MV-4-11 (cell line): Measurements from ENCODE around the gene COL4A1.

Source experiments
- DNase-seq: peaks from one replicate; lab custom pipeline; 2025; lab: John Stamatoyannopoulos, UW

Gene COL4A1

DNA sequence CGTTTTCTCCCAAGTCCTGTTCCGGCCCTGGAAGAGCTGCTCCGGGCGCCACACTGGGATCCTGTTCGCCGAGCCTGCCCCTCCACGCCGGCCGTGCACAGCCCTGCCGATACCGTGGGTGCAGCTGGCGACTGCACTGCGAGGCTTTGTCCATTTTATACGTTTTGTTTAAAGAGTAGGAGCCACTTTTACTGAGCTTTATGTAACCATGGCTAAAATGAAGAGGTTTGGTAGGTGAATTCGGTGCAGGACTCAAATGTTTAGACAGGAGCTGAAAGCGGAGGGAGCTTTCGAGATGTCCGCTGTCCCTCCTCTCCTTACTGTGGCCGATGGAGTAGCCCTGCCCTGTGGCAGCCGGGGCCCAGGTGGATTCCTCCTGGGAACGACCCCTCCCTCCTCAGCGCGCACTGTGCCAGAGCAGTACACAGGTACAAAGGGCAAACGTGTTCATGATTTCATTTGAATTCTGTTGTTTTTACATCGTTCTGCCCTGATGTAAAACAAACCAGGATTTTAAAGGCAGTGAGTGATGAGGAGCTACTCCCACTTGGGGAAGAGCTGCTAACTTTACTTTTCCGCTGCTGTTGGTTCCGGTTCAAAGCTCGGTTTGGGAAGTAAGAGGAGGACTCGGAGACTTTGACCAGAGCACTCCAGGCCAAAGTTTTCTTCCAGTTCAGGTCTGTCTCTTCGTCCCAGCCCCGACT, 1.9 kb upstream of the COL4A1 start:
- DNase-seq, result no peak

GRCh38 chr13:110307767-110308655, 1.1 kb upstream of the COL4A1 start:
- no peak for DNase-seq

GRCh38 chr13:110306340-110306959, 507 bp downstream of the COL4A1 start:
- no peak for DNase-seq

- DNase-seq, result no peak
Observed at GRCh38 chr13:110305949-110306339, 1.0 kb downstream of the COL4A1 start.

- no peak for DNase-seq
Observed at GRCh38 chr13:110305544-110305943, 1.4 kb downstream of the COL4A1 start.

DNA sequence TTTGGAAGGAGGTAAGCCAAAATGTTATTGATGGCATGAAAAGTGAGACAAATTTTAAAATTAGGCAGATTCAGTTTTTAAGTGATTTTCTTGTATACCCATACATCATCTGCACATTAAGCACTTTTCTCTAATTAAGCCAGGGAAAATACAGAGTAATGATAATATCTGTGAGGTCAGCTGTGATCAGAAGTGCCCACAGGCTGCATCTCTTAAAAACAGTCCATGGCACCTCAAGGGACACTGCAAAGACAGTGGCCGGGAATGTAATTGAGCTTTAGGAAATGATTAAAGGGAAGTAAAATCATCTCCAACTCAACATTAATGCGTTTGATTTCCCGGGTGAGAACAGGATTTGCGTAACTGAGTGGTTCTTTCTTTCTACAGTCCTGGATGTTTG, 2.0 kb downstream of the COL4A1 start:
- DNase-seq, result no peak

DNA sequence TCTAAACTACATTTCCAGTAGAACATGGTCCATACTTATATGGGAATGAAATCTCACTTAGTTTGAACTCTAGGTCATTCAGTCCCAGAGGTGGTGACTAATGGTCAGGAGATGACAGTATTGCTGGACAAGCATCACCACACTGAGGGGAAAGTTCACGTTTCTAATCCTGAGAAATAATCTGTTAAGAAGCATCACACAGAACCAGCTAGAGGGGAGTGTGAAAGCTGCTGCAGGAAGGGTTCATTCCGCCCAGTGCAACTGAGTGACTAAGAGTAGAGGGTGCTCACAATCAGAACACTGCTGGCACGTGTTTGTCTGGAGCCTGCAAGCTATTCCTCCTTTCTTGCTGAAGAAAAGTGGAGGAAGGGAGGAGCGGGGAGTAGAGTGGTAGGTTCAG, 2.7 kb downstream of the COL4A1 start:
- DNase-seq, result no peak

- DNase-seq, result no peak
Observed at GRCh38 chr13:110303644-110304043, 3.3 kb downstream of the COL4A1 start.

DNA sequence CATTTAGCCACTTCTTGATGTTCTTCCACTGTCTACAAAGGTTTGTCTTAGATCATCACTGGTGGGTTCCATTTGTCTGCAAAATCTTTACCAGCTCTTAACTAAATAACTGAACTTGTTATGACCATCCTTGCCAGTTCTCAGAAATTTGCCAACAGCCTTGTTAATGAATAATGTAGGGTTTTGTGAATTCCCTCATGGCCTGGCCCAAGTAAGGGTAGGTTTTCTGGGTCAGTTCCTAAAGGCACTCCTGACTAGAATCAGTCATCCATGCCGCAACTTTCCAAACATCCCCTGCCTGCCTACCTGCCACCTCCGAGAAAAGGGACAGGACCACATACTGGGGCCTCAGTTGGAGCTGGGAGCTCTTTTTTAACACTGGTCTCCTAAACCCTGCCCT, 4.0 kb downstream of the COL4A1 start:
- DNase-seq, result no peak

- DNase-seq, result no peak
Observed at GRCh38 chr13:110301606-110302553, 5.1 kb downstream of the COL4A1 start.

DNA sequence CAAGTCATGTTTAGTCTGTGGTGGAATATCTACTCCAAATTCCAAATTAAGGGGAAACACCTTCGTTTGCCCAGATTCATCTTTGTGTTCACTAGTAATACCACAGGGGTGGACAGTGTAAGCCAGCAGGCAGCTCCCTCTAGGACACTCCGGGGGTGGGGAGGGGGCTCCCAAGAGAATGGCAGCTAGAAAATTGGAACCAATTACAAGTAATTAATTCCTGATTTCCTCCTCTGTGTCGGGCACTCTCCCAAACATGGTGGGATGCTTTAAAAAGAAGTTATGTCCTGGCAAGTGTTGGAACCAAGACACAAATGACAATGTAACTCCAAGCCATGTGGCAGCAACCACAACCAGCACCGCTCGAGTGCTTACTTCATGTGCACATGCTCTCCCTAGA, 5.9 kb downstream of the COL4A1 start:
- no peak for DNase-seq

DNA sequence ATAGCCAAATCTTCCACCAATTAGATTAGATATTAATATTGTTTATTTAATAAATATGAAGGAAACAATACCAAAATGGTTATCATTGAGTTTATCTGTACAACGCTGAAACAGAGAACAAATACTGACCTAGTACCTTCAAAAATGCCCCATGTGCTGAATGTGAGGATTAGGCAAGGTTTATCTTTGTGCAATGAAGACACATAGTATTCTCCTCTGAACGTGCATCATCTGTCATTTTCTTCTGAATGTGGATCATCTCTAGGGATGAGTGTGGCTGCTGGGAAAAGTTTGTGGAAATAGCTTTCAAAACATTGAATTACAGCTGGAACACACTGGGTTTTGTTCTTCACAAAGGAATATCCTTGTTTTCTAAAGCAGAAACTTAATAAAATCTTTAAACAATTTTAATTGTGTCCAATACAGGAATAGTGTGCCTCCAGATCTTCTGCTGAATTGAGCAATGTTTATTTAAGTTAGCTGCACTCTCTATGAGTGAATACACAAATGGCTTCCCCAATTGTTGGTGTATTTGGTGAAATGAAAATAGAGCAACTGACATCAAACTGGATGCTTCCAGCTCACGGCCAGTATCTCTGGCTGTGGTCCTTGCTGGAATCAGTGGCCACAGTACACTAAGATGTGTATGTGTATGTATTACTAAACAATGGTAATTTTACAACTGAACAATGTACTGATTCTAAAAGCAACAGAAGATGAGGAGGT, 6.7 kb downstream of the COL4A1 start:
- no peak for DNase-seq

- no peak for DNase-seq
Observed at GRCh38 chr13:110299283-110299840, 7.6 kb downstream of the COL4A1 start.

DNA sequence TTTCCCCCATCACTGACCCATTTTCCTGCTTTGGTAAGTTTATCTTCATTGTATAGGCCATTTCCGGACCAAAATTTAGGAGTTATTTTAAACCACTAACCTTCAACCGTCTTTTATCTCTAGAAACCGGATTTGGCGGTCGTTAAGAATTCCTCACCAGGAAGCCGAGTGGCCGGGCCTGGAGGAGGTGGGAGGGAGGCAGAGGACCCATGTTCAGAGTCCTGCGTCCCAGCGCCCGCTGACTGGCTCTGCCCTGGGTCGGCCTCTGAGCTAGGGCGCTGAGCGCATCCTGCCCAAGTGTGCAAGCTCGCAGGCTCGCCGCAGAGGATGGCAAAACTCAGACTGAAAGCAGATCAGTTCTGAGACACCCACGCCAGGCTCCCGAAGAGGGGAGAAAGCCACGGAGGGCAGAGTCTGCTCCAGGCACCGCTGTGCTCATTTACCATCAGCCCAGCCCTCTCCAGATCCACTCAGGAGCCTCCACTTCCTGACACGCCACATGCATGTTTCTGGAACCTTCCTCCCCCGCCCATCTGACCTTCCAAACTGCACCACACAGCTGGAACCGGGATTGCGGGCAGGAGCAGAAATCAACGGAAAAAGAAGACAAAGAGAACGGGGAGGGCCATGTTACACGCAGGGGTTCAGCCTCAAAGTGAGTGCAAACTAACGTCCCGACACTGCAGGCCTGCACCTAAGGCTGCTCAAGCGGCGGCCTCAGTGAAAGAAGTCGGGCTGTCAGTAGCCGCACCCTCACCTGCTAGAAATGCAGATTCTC, 8.3 kb downstream of the COL4A1 start:
- DNase-seq, result no peak

GRCh38 chr13:110297766-110298504, 9.0 kb downstream of the COL4A1 start:
- no peak for DNase-seq

DNA sequence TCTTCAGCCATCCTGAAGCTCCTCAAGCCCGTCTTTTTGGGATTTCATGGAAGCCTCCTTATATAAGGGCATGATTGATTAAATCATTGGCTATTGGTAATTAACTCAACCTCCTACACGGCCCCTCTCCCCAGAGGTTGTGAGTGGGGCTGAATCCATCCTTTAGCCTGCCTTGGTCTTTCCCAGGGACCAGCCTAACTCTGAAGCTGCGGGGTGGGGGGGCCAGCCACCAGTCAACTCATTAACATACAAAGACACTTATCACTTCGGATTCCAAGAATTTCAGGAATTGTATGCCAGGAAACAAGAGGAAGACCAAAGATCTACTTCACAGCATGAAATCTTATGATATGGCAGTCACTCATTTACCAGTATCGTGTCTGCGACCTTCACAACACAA, 9.9 kb downstream of the COL4A1 start:
- DNase-seq, result no peak

GRCh38 chr13:110294622-110295021, 12.3 kb downstream of the COL4A1 start:
- no peak for DNase-seq

DNA sequence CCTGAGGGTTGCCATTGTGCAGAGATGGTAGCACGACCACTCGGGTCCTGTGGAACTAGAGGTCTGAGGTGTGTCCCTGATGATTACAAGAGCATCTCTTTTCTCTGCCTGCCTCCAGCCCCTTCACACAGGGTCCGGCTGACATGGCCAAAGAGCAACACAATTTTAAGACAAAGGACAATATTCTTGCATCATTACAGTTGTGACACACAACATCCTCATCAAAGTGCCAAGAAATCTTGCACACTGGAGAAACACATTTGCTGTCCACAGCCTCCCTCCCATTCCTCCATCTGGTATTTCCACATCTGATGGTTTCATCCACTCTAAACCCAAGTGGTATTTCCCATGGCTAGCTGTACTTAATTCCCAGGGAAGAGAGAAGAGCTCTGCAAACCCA, 12.8 kb downstream of the COL4A1 start:
- DNase-seq, result no peak

GRCh38 chr13:110293649-110294048, 13.3 kb downstream of the COL4A1 start:
- no peak for DNase-seq
